ENCODE data around the gene ITPR2. TPM values are rescaled to one million over a fixed set of nuclear protein-coding genes. Genes with fewer than 3 reads are reported as not detected.

The ITPR2 gene
- total RNA-seq (10 to 100 TPM; 40.3 to 84.8 TPM), polyA plus RNA-seq (1 to 10 TPM; 1.5 to 3.3 TPM)
- long read RNA-seq, donor 1, partial matches to known transcripts: 15 of 26 reads
- long read RNA-seq, donor 1, other reads (novel, unspliced or antisense): 10 of 26 reads
- long read RNA-seq, donor 2, partial matches to known transcripts: 12 of 42 reads
- long read RNA-seq, donor 2, other reads (novel, unspliced or antisense): 30 of 42 reads

DNA sequence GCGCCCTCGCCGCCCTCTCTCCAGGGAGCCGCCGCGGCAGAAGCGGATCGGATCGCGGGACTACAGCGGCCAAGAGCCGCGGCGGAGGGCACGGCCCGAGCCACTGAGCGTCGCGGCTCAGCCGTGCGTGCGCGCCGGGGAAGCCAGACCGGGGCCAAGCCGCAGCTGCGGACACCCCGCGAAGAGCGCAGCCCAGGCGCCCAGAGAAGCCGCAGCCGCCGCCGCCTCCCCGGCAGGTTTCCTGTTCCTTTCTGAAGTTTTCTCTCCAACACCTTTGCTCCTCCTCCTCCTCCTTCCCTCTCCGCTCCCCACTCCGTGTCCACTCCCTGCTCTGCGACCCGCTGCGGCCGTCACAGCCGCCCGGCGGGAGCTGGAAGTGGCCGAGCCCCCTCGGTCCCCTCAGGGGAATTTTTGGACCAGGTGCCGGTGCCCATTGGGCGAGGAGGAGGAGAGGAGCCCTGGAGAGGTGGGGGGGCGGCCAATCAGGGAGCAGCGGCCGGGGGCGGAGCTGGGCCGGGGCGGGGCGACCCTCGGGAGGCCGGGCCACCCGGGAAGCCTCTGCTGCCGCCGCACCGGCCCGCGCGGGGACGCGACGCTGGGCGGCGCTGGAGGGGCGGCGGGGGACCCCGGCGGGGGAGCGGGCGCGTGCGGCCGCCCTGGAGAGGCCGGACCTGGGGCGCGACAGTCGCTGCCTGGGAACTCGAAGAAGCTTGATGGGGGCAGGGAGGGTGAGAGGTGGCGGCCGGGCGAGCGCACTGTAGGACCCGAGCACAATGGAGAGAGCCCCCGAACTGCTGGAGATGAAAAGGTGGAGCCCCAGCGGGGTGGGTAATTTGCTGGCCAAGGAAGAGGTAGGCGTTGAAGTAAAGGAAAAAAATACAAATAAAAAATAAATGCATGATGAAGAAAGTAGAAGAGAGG is at the start of gene ITPR2:
Gene ITPR2, minus strand, starts transcription at position 373 of the 921 bp plus-strand sequence. CDS start 413 bp downstream, outside the sequence.
- WGBS, 2 donors: 1% methylated on average over 83 to 92 of the region's 92 CpGs
- DNase-seq: peak; percentile 96 to 97
- ATAC-seq (ENCODE audit: low FRiP score): peak; percentile 97
- Histone ChIP-seq H3K4me3 (ENCODE audit: low read length in 2 of 2) (peak within 1 kb of the TSS; percentile 65 to 87), H3K27me3 (ENCODE audit: control insufficient read depth in 1 of 2, insufficient read depth in 2 of 2, low read length in 1 of 2) (no peaks in the 10 kb centered on the region), H3K27ac (ENCODE audit: low read depth in 1 of 2, low read length in 2 of 2) (peak within 1 kb of the TSS; percentile 2 to 96), H3K36me3 (ENCODE audit: control insufficient read depth in 1 of 2, insufficient read depth in 2 of 2, low read length in 1 of 2) (no peaks in the 10 kb centered on the region), H3K9me3 (ENCODE audit: control insufficient read depth, low read length) (no peaks in the 10 kb centered on the region), H3K4me1 (ENCODE audit: control insufficient read depth in 1 of 2, insufficient read depth in 2 of 2, low read length in 2 of 2) (no peaks in the 10 kb centered on the region)
- intact Hi-C loops (cut with DNase I): loop anchor here in 1 of 2 donors (5.0 kb wide), 2 partner anchors 46 to 111 kb away; no protein-coding TSS in a partner anchor

DNA sequence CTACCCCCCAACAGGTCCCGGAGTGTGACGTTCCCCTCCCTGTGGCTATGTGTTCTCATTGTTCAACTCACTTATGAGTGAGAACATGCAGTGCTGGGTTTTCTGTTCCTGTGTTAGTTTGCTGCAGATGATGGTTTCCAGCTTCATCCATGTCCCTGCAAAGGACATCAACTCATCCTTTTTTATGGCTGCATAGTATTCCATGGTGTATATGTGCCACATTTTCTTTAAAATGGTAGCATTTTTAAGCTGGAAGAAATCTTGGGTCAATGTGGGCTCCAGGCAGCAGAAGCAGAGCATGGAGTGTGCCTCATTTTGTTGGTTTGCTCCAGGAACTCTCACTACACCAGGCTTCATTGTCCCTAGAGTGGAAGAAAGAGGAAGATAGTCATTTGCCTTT is 47.6 kb upstream of the ITPR2 start:
- ATAC-seq (ENCODE audit: low FRiP score): no peak
- H3K27ac ChIP-seq (ENCODE audit: low read depth in 1 of 2, low read length in 2 of 2): no peak overlapping the region
- H3K36me3 ChIP-seq (ENCODE audit: control insufficient read depth in 1 of 2, insufficient read depth in 2 of 2, low read length in 1 of 2): no peaks in the 10 kb centered on the region
- no peak overlapping the region for H3K4me3 ChIP-seq (ENCODE audit: low read length in 2 of 2)
- no peaks in the 10 kb centered on the region for H3K4me1 ChIP-seq (ENCODE audit: control insufficient read depth in 1 of 2, insufficient read depth in 2 of 2, low read length in 2 of 2)
- intact Hi-C loops (cut with DNase I): no loop called here
- no peak for DNase-seq
- no peaks in the 10 kb centered on the region for H3K9me3 ChIP-seq (ENCODE audit: control insufficient read depth, low read length)
- H3K27me3 ChIP-seq (ENCODE audit: control insufficient read depth in 1 of 2, insufficient read depth in 2 of 2, low read length in 1 of 2): no peaks in the 10 kb centered on the region
- WGBS, 2 donors: 96% methylated on average over 2 of the region's 2 CpGs

- Histone ChIP-seq H3K4me3 (ENCODE audit: low read length in 2 of 2) (no peak overlapping the region), H3K4me1 (ENCODE audit: control insufficient read depth in 1 of 2, insufficient read depth in 2 of 2, low read length in 2 of 2) (no peaks in the 10 kb centered on the region), H3K27ac (ENCODE audit: low read depth in 1 of 2, low read length in 2 of 2) (no peak overlapping the region), H3K27me3 (ENCODE audit: control insufficient read depth in 1 of 2, insufficient read depth in 2 of 2, low read length in 1 of 2) (no peaks in the 10 kb centered on the region), H3K36me3 (ENCODE audit: control insufficient read depth in 1 of 2, insufficient read depth in 2 of 2, low read length in 1 of 2) (no peaks in the 10 kb centered on the region), H3K9me3 (ENCODE audit: control insufficient read depth, low read length) (no peaks in the 10 kb centered on the region)
- WGBS, 2 donors: 18 to 22% methylated on average over 6 of the region's 6 CpGs
- DNase-seq (peak; percentile 49 to 77), ATAC-seq (ENCODE audit: low FRiP score) (peak; percentile 44)
- intact Hi-C loops (cut with DNase I): loop anchor here in 1 of 2 donors (10.0 kb wide), 1 partner anchor 254 kb away; no protein-coding TSS in a partner anchor
Observed at GRCh38 chr12:26878661-26879119, 45.7 kb upstream of the ITPR2 start.

GRCh38 chr12:26874501-26875296 is 41.7 kb upstream of the ITPR2 start:
- ATAC-seq (ENCODE audit: low FRiP score) (no peak), DNase-seq (no peak)
- H3K36me3 ChIP-seq (ENCODE audit: control insufficient read depth in 1 of 2, insufficient read depth in 2 of 2, low read length in 1 of 2): no peaks in the 10 kb centered on the region
- no peaks in the 10 kb centered on the region for H3K4me1 ChIP-seq (ENCODE audit: control insufficient read depth in 1 of 2, insufficient read depth in 2 of 2, low read length in 2 of 2)
- no peak overlapping the region for H3K4me3 ChIP-seq (ENCODE audit: low read length in 2 of 2)
- intact Hi-C loops (cut with DNase I): loop anchor here in 1 of 2 donors (10.0 kb wide), 1 partner anchor 250 kb away; no protein-coding TSS in a partner anchor
- no peaks in the 10 kb centered on the region for H3K9me3 ChIP-seq (ENCODE audit: control insufficient read depth, low read length)
- no peaks in the 10 kb centered on the region for H3K27me3 ChIP-seq (ENCODE audit: control insufficient read depth in 1 of 2, insufficient read depth in 2 of 2, low read length in 1 of 2)
- WGBS, 2 donors: 76 to 84% methylated on average over 7 of the region's 7 CpGs
- no peak overlapping the region for H3K27ac ChIP-seq (ENCODE audit: low read depth in 1 of 2, low read length in 2 of 2)

DNA sequence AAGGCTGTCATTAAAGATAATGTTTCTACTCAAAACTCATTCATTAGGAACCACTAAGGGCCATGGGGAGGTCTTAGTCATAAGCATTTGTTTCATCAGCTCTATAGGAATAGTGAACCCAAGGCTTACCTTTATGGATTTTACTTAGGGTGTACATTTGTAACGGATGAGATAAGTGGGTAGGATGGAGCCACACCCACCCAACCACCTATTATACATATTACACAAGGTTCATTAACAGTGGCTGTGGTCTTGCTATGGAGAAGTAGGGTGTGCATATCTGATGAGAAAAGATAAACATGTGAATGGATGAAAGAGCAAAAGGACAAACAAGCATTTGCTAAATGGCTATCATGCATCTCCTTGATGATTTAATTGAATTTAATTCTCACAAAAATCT is 39.6 kb upstream of the ITPR2 start:
- no peaks in the 10 kb centered on the region for H3K36me3 ChIP-seq (ENCODE audit: control insufficient read depth in 1 of 2, insufficient read depth in 2 of 2, low read length in 1 of 2)
- intact Hi-C loops (cut with DNase I): loop anchor here in 1 of 2 donors (10.0 kb wide), 1 partner anchor 248 kb away; no protein-coding TSS in a partner anchor
- no peak for ATAC-seq (ENCODE audit: low FRiP score)

GRCh38 chr12:26871985-26872384 is 39.0 kb upstream of the ITPR2 start:
- DNase-seq (no peak), ATAC-seq (ENCODE audit: low FRiP score) (no peak)
- Histone ChIP-seq H3K27me3 (ENCODE audit: control insufficient read depth in 1 of 2, insufficient read depth in 2 of 2, low read length in 1 of 2) (no peaks in the 10 kb centered on the region), H3K4me1 (ENCODE audit: control insufficient read depth in 1 of 2, insufficient read depth in 2 of 2, low read length in 2 of 2) (no peaks in the 10 kb centered on the region), H3K9me3 (ENCODE audit: control insufficient read depth, low read length) (no peaks in the 10 kb centered on the region), H3K4me3 (ENCODE audit: low read length in 2 of 2) (no peak overlapping the region), H3K27ac (ENCODE audit: low read depth in 1 of 2, low read length in 2 of 2) (no peak overlapping the region), H3K36me3 (ENCODE audit: control insufficient read depth in 1 of 2, insufficient read depth in 2 of 2, low read length in 1 of 2) (no peaks in the 10 kb centered on the region)
- intact Hi-C loops (cut with DNase I): loop anchor here in 1 of 2 donors (10.0 kb wide), 1 partner anchor 247 kb away; no protein-coding TSS in a partner anchor
- 93% methylated on average over 2 of the region's 2 CpGs for WGBS, 2 donors

More for the DNA sequence above, 39.6 kb upstream of the ITPR2 start:
- DNase-seq: no peak
- H3K4me3 ChIP-seq (ENCODE audit: low read length in 2 of 2): no peak overlapping the region
- 88 to 97% methylated on average over 1 of the region's 1 CpG for WGBS, 2 donors
- no peaks in the 10 kb centered on the region for H3K9me3 ChIP-seq (ENCODE audit: control insufficient read depth, low read length)
- no peaks in the 10 kb centered on the region for H3K4me1 ChIP-seq (ENCODE audit: control insufficient read depth in 1 of 2, insufficient read depth in 2 of 2, low read length in 2 of 2)
- H3K27ac ChIP-seq (ENCODE audit: low read depth in 1 of 2, low read length in 2 of 2): no peak overlapping the region
- H3K27me3 ChIP-seq (ENCODE audit: control insufficient read depth in 1 of 2, insufficient read depth in 2 of 2, low read length in 1 of 2): no peaks in the 10 kb centered on the region

DNA sequence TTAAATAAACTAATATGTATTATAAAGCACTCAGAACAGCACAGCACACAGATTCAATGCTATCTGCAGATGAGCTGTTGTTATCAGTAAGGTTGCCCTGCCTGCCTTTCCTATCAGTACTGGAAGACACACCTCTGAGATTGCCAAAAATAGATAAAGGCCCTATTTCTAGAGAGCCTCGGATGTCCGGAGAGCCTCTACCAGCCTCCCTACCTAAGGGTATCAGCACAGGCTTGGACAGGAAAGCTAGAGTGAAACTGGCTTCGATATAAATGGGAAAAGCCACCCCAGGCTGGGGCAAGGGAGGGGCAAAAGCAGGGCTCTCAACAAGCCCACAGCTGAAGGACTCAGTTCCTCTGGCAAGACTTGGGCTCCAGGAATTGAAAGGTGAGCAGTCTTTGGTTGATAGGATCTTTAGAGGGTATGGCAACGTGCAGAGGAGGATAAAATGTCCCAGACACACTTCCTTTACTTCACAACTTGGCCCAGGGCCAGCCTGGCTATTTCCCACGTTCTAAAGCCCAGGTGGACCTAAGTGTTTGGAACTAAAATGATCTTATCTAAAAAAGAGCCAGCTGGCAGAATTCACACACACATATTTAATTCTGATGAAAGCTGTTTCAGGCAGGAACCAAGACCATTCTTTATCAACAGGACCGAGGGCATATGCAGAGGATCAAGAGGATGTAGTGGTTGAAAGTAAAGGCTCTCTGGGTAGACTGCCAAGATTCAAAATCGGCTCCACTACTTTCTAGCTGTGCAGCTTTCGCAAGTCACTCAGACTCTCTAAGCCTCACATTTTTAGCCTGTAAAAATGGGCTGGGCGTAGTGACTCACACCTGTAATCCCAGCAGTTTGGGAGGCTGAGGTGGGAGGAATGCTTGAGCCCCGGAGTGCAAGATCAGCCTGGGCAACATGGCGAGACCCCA is 37.8 kb upstream of the ITPR2 start:
- Histone ChIP-seq H3K4me1 (ENCODE audit: control insufficient read depth in 1 of 2, insufficient read depth in 2 of 2, low read length in 2 of 2) (no peaks in the 10 kb centered on the region), H3K27me3 (ENCODE audit: control insufficient read depth in 1 of 2, insufficient read depth in 2 of 2, low read length in 1 of 2) (no peaks in the 10 kb centered on the region), H3K27ac (ENCODE audit: low read depth in 1 of 2, low read length in 2 of 2) (no peak overlapping the region), H3K36me3 (ENCODE audit: control insufficient read depth in 1 of 2, insufficient read depth in 2 of 2, low read length in 1 of 2) (no peaks in the 10 kb centered on the region), H3K4me3 (ENCODE audit: low read length in 2 of 2) (no peak overlapping the region), H3K9me3 (ENCODE audit: control insufficient read depth, low read length) (no peaks in the 10 kb centered on the region)
- WGBS, 2 donors: 39 to 42% methylated on average over 11 of the region's 11 CpGs
- intact Hi-C loops (cut with DNase I): loop anchor here in 1 of 2 donors (10.0 kb wide), 1 partner anchor 246 kb away; no protein-coding TSS in a partner anchor
- ATAC-seq (ENCODE audit: low FRiP score): peak; percentile 38
- DNase-seq: no peak

All from aorta (tissue), 5 donors.